ENCODE data around the gene LANCL3.
"Not testable (repeated sequence)": the region's sequence is repeated elsewhere in the genome, so short reads cannot be mapped to it uniquely, and the experiment has no call there.

The LANCL3 gene

DNA sequence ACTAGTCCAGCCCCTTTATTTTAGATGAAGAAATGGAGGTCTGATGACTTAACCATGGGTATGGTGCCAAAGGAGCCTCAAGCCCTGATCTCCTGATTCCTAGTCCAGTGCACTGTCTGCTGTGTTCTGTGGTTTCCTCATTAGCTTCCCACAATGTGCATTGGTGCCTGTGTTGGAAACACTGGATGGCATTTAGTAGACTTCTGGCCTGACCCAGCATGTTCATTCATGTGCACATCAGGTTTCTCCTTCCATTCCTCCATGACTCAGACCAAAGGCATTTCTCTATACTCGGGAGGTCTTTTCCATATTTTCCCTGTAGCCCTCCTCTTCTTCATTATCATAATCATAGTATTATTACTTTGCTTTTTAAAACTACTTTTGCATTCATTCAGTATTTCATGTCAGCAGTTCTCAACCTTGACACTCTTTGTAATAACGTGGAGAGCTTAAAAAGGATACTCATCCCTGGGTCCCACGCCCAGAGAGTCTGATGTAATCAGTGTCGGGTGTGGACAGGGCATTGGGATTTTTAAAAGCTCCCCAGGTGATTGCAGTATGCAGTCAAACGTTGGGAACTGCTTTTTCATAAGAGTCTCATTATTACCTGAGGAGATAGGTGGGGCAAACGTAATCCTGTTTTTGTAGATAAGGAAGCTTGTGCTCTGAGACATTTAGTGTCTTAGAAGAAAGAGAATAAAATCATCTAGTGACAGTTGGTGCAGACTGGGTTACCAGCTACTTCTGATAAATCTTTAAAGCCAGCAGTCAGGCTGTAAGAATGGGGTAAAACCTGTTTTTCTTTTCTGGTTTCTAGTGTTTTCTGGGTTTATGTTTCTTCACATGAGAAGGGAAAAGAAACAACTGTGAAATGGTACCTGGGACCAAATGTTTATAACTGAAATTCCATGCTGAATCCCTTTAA is 73.2 kb downstream of the LANCL3 start:
- no peak overlapping the region for H3K4me2 ChIP-seq (ENCODE audit: low read length, poor library complexity, severe bottlenecking)
- H2AFZ ChIP-seq (ENCODE audit: low read depth, low read length): no peak overlapping the region
- no peaks in the 10 kb centered on the region for H3K79me1 ChIP-seq (replicated peaks; ENCODE audit: low read length, poor library complexity, severe bottlenecking)
- no peaks in the 10 kb centered on the region for H3K9me3 ChIP-seq (ENCODE audit: control insufficient read depth, low read length)
- H3K36me3 ChIP-seq (ENCODE audit: control insufficient read depth in 1 of 2, insufficient read depth in 2 of 2, low read depth in 1 of 2, low read length in 2 of 2): no peaks in the 10 kb centered on the region
- H2BK15ac ChIP-seq (ENCODE audit: low read depth, poor library complexity, severe bottlenecking): no peak overlapping the region
- H3K18ac ChIP-seq (ENCODE audit: low read depth in 1 of 2, low read length in 2 of 2): no peak overlapping the region
- no peak overlapping the region for H3K4me3 ChIP-seq (ENCODE audit: insufficient read depth in 1 of 2, low read depth in 1 of 2, low read length in 2 of 2)
- no peak for DNase-seq
- WGBS: 63% methylated on average over 5 of the region's 6 CpGs
- no peak overlapping the region for H3K9ac ChIP-seq (ENCODE audit: low read length)
- no peaks in the 10 kb centered on the region for H3K4me1 ChIP-seq (ENCODE audit: control insufficient read depth, insufficient read depth, low read depth, low read length)
- H3K14ac ChIP-seq (ENCODE audit: low read length in 2 of 2): no peak overlapping the region
- no peak overlapping the region for H2BK12ac ChIP-seq (ENCODE audit: low read length in 2 of 2)
- no peak overlapping the region for H3K23ac ChIP-seq (ENCODE audit: low read length in 2 of 2)
- H3K27ac ChIP-seq (ENCODE audit: low read length, poor library complexity, severe bottlenecking): no peak overlapping the region
- H3K4ac ChIP-seq (ENCODE audit: low read depth in 1 of 2, low read length in 2 of 2): no peak overlapping the region
- no peak overlapping the region for H2BK5ac ChIP-seq (ENCODE audit: low read depth, low read length, poor library complexity, severe bottlenecking)
- H4K8ac ChIP-seq (ENCODE audit: low read length): no peak overlapping the region
- H3K27me3 ChIP-seq (ENCODE audit: control insufficient read depth in 1 of 2, insufficient read depth in 1 of 2, low read length in 2 of 2): peaks cover 0 to 12% of the 10 kb centered on the region in 2 experiments
- no peak overlapping the region for H2AK5ac ChIP-seq (ENCODE audit: low read length, severe bottlenecking)
- H2BK120ac ChIP-seq (ENCODE audit: low read depth, low read length): no peak overlapping the region
- H4K91ac ChIP-seq (ENCODE audit: low read length): no peak overlapping the region

DNA sequence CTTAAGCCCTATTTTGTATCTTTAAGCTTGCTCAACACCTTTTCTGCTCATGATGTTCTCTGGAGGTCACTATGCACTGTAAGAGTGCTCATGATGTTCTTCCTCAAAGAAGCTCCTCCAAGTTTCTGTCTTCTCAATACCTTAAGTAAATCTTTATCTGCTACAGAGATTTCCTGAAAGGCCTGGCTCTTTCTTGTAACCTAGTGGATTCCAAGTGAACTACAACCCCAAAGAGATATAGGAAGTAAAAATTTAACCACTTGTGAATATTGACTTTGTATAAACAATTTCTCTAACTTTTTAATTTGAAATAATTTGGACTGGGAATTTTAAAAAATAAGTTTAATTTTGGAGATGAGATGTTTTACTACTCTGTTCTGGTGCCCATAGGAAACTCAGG is 74.8 kb downstream of the LANCL3 start:
- Histone ChIP-seq H3K9ac (ENCODE audit: low read length) (no peak overlapping the region), H3K4me3 (ENCODE audit: insufficient read depth in 1 of 2, low read depth in 1 of 2, low read length in 2 of 2) (no peak overlapping the region), H2BK5ac (ENCODE audit: low read depth, low read length, poor library complexity, severe bottlenecking) (no peak overlapping the region), H2AK5ac (ENCODE audit: low read length, severe bottlenecking) (no peak overlapping the region), H2BK120ac (ENCODE audit: low read depth, low read length) (no peak overlapping the region), H3K4me2 (ENCODE audit: low read length, poor library complexity, severe bottlenecking) (no peak overlapping the region), H3K79me1 (replicated peaks; ENCODE audit: low read length, poor library complexity, severe bottlenecking) (no peaks in the 10 kb centered on the region), H3K23ac (ENCODE audit: low read length in 2 of 2) (no peak overlapping the region), H3K4ac (ENCODE audit: low read depth in 1 of 2, low read length in 2 of 2) (no peak overlapping the region), H4K91ac (ENCODE audit: low read length) (no peak overlapping the region), H3K9me3 (ENCODE audit: control insufficient read depth, low read length) (no peaks in the 10 kb centered on the region), H3K4me1 (ENCODE audit: control insufficient read depth, insufficient read depth, low read depth, low read length) (no peaks in the 10 kb centered on the region), H3K18ac (ENCODE audit: low read depth in 1 of 2, low read length in 2 of 2) (no peak overlapping the region), H3K27me3 (ENCODE audit: control insufficient read depth in 1 of 2, insufficient read depth in 1 of 2, low read length in 2 of 2) (peaks cover 0 to 9% of the 10 kb centered on the region in 2 experiments), H2BK12ac (ENCODE audit: low read length in 2 of 2) (no peak overlapping the region), H3K36me3 (ENCODE audit: control insufficient read depth in 1 of 2, insufficient read depth in 2 of 2, low read depth in 1 of 2, low read length in 2 of 2) (no peaks in the 10 kb centered on the region), H4K8ac (ENCODE audit: low read length) (no peak overlapping the region), H2AFZ (ENCODE audit: low read depth, low read length) (no peak overlapping the region), H3K14ac (ENCODE audit: low read length in 2 of 2) (no peak overlapping the region), H2BK15ac (ENCODE audit: low read depth, poor library complexity, severe bottlenecking) (no peak overlapping the region), H3K27ac (ENCODE audit: low read length, poor library complexity, severe bottlenecking) (no peak overlapping the region)
- DNase-seq: no peak

DNA sequence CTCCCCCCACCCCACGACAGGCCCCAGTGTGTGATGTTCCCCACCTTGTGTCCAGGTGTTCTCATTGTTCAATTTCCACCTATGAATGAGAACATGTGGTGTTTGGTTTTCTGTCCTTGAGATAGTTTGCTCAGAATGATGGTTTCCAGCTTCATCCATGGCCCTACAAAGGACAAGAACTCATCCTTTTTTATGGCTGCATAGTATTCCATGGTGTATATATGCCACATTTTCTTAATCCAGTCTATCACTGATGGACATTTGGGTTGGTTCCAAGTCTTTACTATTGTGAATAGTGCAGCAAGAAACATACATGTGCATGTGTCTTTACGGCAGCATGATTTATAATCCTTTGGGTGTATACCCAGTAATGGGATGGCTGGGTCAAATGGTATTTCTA is 79.4 kb downstream of the LANCL3 start:
- H3K14ac ChIP-seq (ENCODE audit: low read length in 2 of 2); H3K36me3 ChIP-seq (ENCODE audit: control insufficient read depth in 1 of 2, insufficient read depth in 2 of 2, low read depth in 1 of 2, low read length in 2 of 2); H2AFZ ChIP-seq (ENCODE audit: low read depth, low read length); H2BK5ac ChIP-seq (ENCODE audit: low read depth, low read length, poor library complexity, severe bottlenecking); H2BK15ac ChIP-seq (ENCODE audit: low read depth, poor library complexity, severe bottlenecking); H4K91ac ChIP-seq (ENCODE audit: low read length); H3K23ac ChIP-seq (ENCODE audit: low read length in 2 of 2); H4K8ac ChIP-seq (ENCODE audit: low read length); H3K79me1 ChIP-seq (replicated peaks; ENCODE audit: low read length, poor library complexity, severe bottlenecking); H3K4ac ChIP-seq (ENCODE audit: low read depth in 1 of 2, low read length in 2 of 2); H3K4me3 ChIP-seq (ENCODE audit: insufficient read depth in 1 of 2, low read depth in 1 of 2, low read length in 2 of 2); DNase-seq; H2AK5ac ChIP-seq (ENCODE audit: low read length, severe bottlenecking); H2BK120ac ChIP-seq (ENCODE audit: low read depth, low read length); H3K9ac ChIP-seq (ENCODE audit: low read length); H3K9me3 ChIP-seq (ENCODE audit: control insufficient read depth, low read length); H3K4me2 ChIP-seq (ENCODE audit: low read length, poor library complexity, severe bottlenecking); H3K4me1 ChIP-seq (ENCODE audit: control insufficient read depth, insufficient read depth, low read depth, low read length); H3K18ac ChIP-seq (ENCODE audit: low read depth in 1 of 2, low read length in 2 of 2); H2BK12ac ChIP-seq (ENCODE audit: low read length in 2 of 2); H3K27ac ChIP-seq (ENCODE audit: low read length, poor library complexity, severe bottlenecking): not testable (repeated sequence)
- H3K27me3 ChIP-seq (ENCODE audit: control insufficient read depth in 1 of 2, insufficient read depth in 1 of 2, low read length in 2 of 2): peaks cover 0 to 11% of the 10 kb centered on the region in 2 experiments
- no CpG with 5 or more reads among the region's 2 CpGs for WGBS

DNA sequence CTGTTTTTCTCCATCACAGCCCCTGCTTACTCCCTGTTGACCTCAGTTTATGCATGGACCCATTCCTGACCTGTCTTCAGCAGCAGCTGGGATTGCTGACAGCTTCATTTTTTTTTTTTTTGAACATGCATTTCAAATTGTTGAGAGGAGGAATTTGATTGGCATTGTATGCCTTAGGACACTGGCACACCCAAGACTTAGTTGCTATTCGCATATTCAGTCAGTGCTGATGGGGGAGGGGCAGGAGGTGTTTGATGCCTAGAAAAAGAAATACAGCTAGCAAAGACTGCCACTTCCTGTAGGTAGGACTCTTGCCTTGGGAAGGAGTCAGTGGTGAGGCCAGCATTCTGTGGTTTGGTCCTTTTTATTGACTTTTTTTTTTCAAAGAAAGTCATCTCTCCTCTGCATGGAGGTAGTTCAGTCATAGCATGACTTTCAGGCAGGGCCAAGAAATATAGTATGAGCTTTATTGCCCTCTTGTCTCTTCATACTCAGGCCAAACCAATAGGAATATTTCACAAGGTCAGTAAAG is 80.5 kb downstream of the LANCL3 start:
- H3K36me3 ChIP-seq (ENCODE audit: control insufficient read depth in 1 of 2, insufficient read depth in 2 of 2, low read depth in 1 of 2, low read length in 2 of 2): no peaks in the 10 kb centered on the region
- no peak overlapping the region for H2BK15ac ChIP-seq (ENCODE audit: low read depth, poor library complexity, severe bottlenecking)
- H3K27ac ChIP-seq (ENCODE audit: low read length, poor library complexity, severe bottlenecking): no peak overlapping the region
- 82% methylated on average over 1 of the region's 1 CpG for WGBS
- no peak overlapping the region for H3K23ac ChIP-seq (ENCODE audit: low read length in 2 of 2)
- no peak overlapping the region for H4K91ac ChIP-seq (ENCODE audit: low read length)
- no peak overlapping the region for H3K9ac ChIP-seq (ENCODE audit: low read length)
- H3K4me2 ChIP-seq (ENCODE audit: low read length, poor library complexity, severe bottlenecking): no peak overlapping the region
- H3K9me3 ChIP-seq (ENCODE audit: control insufficient read depth, low read length): no peaks in the 10 kb centered on the region
- no peak overlapping the region for H3K4me3 ChIP-seq (ENCODE audit: insufficient read depth in 1 of 2, low read depth in 1 of 2, low read length in 2 of 2)
- H2AK5ac ChIP-seq (ENCODE audit: low read length, severe bottlenecking): no peak overlapping the region
- no peak overlapping the region for H3K18ac ChIP-seq (ENCODE audit: low read depth in 1 of 2, low read length in 2 of 2)
- no peak overlapping the region for H3K4ac ChIP-seq (ENCODE audit: low read depth in 1 of 2, low read length in 2 of 2)
- no peak overlapping the region for H4K8ac ChIP-seq (ENCODE audit: low read length)
- H3K79me1 ChIP-seq (replicated peaks; ENCODE audit: low read length, poor library complexity, severe bottlenecking): no peaks in the 10 kb centered on the region
- peaks cover 0 to 11% of the 10 kb centered on the region in 2 experiments for H3K27me3 ChIP-seq (ENCODE audit: control insufficient read depth in 1 of 2, insufficient read depth in 1 of 2, low read length in 2 of 2)
- no peak overlapping the region for H2BK120ac ChIP-seq (ENCODE audit: low read depth, low read length)
- H2BK12ac ChIP-seq (ENCODE audit: low read length in 2 of 2): no peak overlapping the region
- H3K14ac ChIP-seq (ENCODE audit: low read length in 2 of 2): no peak overlapping the region
- H2BK5ac ChIP-seq (ENCODE audit: low read depth, low read length, poor library complexity, severe bottlenecking): no peak overlapping the region
- H2AFZ ChIP-seq (ENCODE audit: low read depth, low read length): no peak overlapping the region
- no peak for DNase-seq
- H3K4me1 ChIP-seq (ENCODE audit: control insufficient read depth, insufficient read depth, low read depth, low read length): no peaks in the 10 kb centered on the region
